CD14-positive monocyte (primary cell): ENCODE results near the gene SLC22A23. TPM values are rescaled to one million over a fixed set of nuclear protein-coding genes. Genes with fewer than 3 reads are reported as not detected.

ENCODE experiments used
- DNase-seq, 3 donors: peaks; one replicate each; pipeline ENCODE4 v3.0.0-alpha.2; 2011 to 2022
- H2AFZ ChIP-seq: 2 replicates; pipeline ENCODE4 v1.6.0; 2012; ENCODE audit warnings: mild to moderate bottlenecking, low read depth, low read length, inconsistent platforms; ENCODE audit not compliant: insufficient read depth, poor library complexity, severe bottlenecking
- H3K27ac ChIP-seq, 2 donors: 1 replicate in 1 of 2; 2 replicates in 1 of 2; pipeline ENCODE4 v1.5.1; 2012 to 2013; ENCODE audit warnings: low read length in 2 of 2, control low read depth in 1 of 2, inconsistent platforms in 1 of 2, low read depth in 1 of 2, mild to moderate bottlenecking in 1 of 2
- H3K27me3 ChIP-seq, 2 donors: one replicate each; pipeline versions ENCODE4 v1.6.0 to v1.6.1; 2011 to 2013; ENCODE audit warnings: low read length in 2 of 2; ENCODE audit not compliant: control insufficient read depth in 2 of 2, insufficient read depth in 2 of 2
- H3K36me3 ChIP-seq, 2 donors: replicated peaks in 1 of 2; 1 replicate in 1 of 2; 2 replicates in 1 of 2; pipeline versions ENCODE4 v1.5.1 to v1.6.1; 2012 to 2013; ENCODE audit warnings: low read length in 2 of 2, control low read depth in 1 of 2, inconsistent platforms in 1 of 2, mild to moderate bottlenecking in 1 of 2; ENCODE audit not compliant: insufficient read depth in 2 of 2, control insufficient read depth in 1 of 2
- H3K4me1 ChIP-seq, 2 donors: 1 replicate in 1 of 2; 2 replicates in 1 of 2; pipeline versions ENCODE4 v1.5.1 to v1.6.1; 2012 to 2013; ENCODE audit warnings: low read length in 2 of 2, control low read depth in 1 of 2, inconsistent platforms in 1 of 2, mild to moderate bottlenecking in 1 of 2, moderate library complexity in 1 of 2; ENCODE audit not compliant: insufficient read depth in 2 of 2, control insufficient read depth in 1 of 2
- H3K4me2 ChIP-seq: replicated peaks from 2 replicates; pipeline ENCODE3; 2012; ENCODE audit warnings: low read length, moderate library complexity, mild to moderate bottlenecking; ENCODE audit not compliant: poor library complexity, severe bottlenecking; ENCODE audit errors: extremely low read depth
- H3K4me3 ChIP-seq, 3 experiments: fragments of 200-600 bp in 1 of 3; sonication (generic) in 1 of 3; replicated peaks in 1 of 3; 1 replicate in 2 of 3; 2 replicates in 1 of 3; pipeline ENCODE4 v1.5.1; 2011 to 2013; ENCODE audit warnings: low read length in 3 of 3, mild to moderate bottlenecking in 3 of 3, control low read depth in 2 of 3, low read depth in 2 of 3, inconsistent platforms in 1 of 3, moderate library complexity in 1 of 3
- H3K79me2 ChIP-seq: 2 replicates; pipeline ENCODE4 v1.6.0; 2012; ENCODE audit warnings: mild to moderate bottlenecking, control low read depth, inconsistent platforms, low read length, moderate library complexity; ENCODE audit not compliant: insufficient read depth
- H3K9ac ChIP-seq: 2 replicates; pipeline ENCODE4 v1.6.0; 2017; ENCODE audit warnings: low read length, mild to moderate bottlenecking; ENCODE audit not compliant: insufficient read depth, poor library complexity, severe bottlenecking
- H3K9me3 ChIP-seq, 2 donors: replicated peaks in 1 of 2; 1 replicate in 1 of 2; 2 replicates in 1 of 2; pipeline versions ENCODE4 v1.5.1 to v1.6.1; 2012 to 2013; ENCODE audit warnings: low read length in 2 of 2, control low read depth in 1 of 2; ENCODE audit not compliant: control insufficient read depth in 1 of 2, insufficient read depth in 1 of 2
- H4K20me1 ChIP-seq: 2 replicates; pipeline ENCODE4 v1.6.0; 2012; ENCODE audit warnings: mild to moderate bottlenecking, low read length, control low read depth, moderate library complexity; ENCODE audit not compliant: insufficient read depth
- H3K27ac Mint-ChIP-seq, 7 donors: one replicate each; pipeline ENCODE4 v1.8.0; 2020; ENCODE audit warnings: mild to moderate bottlenecking in 7 of 7, mixed read lengths in 7 of 7, moderate library complexity in 6 of 7, inconsistent platforms in 2 of 7
- H3K27me3 Mint-ChIP-seq, 3 donors: one replicate each; pipeline ENCODE4 v1.8.0; 2021 to 2022; ENCODE audit warnings: low read depth in 3 of 3, mild to moderate bottlenecking in 3 of 3, mixed read lengths in 3 of 3, moderate library complexity in 3 of 3, inconsistent platforms in 1 of 3
- H3K36me3 Mint-ChIP-seq, 2 donors: one replicate each; pipeline ENCODE4 v1.8.0; 2020; ENCODE audit warnings: mixed read lengths in 2 of 2, inconsistent platforms in 1 of 2, mild to moderate bottlenecking in 1 of 2
- H3K4me1 Mint-ChIP-seq: one replicate; pipeline ENCODE4 v1.8.0; 2020; ENCODE audit warnings: mild to moderate bottlenecking, mixed read lengths
- H3K4me3 Mint-ChIP-seq, 2 donors: one replicate each; pipeline ENCODE4 v1.8.0; 2020; ENCODE audit warnings: mild to moderate bottlenecking in 2 of 2, mixed read lengths in 2 of 2, moderate library complexity in 1 of 2
- H3K9me3 Mint-ChIP-seq, 7 donors: one replicate each; pipeline ENCODE4 v1.8.0; 2020 to 2022; ENCODE audit warnings: mixed read lengths in 7 of 7, mild to moderate bottlenecking in 6 of 7, moderate library complexity in 6 of 7, inconsistent platforms in 2 of 7
- WGBS: methylation state at CpG from one replicate; pipeline ENCODE4 v1.1.5; 2013; ENCODE audit warnings: missing lambda C conversion rate; ENCODE audit not compliant: insufficient coverage; 5-methylcytosine and 5-hydroxymethylcytosine counted together
- intact Hi-C, 2 donors: fragments of 100-400 bp; cut with micrococcal nuclease; formaldehyde crosslinking; loops; one replicate each; pipeline versions ENCODE4 v1.15.0 to v1.15.1; 2023
- polyA plus RNA-seq, 3 donors: library from polyadenylated mRNA; depleted of rRNA in 1 of 3; unstranded in 2 of 3; stranded (reverse) in 1 of 3; fragments of 300-500 nt in 2 of 3; fragments of >200 nt in 1 of 3; fragmentation: Illumina TruSeq in 2 of 3; gene quantifications; 1 replicate in 2 of 3; 2 replicates in 1 of 3; pipeline ENCODE4 v1.2.3, GENCODE V29; 2012 to 2021
- TF ChIP-seq, protein P1 (sequence below): fragments of 200-600 bp; IDR thresholded peaks from one replicate; pipeline ENCODE4 v1.8.0; 2022; ENCODE audit warnings: antibody characterized with exemption, mild to moderate bottlenecking

The SLC22A23 gene
- polyA plus RNA-seq, 3 donors = 0.08 TPM; not detected in 2

DNA sequence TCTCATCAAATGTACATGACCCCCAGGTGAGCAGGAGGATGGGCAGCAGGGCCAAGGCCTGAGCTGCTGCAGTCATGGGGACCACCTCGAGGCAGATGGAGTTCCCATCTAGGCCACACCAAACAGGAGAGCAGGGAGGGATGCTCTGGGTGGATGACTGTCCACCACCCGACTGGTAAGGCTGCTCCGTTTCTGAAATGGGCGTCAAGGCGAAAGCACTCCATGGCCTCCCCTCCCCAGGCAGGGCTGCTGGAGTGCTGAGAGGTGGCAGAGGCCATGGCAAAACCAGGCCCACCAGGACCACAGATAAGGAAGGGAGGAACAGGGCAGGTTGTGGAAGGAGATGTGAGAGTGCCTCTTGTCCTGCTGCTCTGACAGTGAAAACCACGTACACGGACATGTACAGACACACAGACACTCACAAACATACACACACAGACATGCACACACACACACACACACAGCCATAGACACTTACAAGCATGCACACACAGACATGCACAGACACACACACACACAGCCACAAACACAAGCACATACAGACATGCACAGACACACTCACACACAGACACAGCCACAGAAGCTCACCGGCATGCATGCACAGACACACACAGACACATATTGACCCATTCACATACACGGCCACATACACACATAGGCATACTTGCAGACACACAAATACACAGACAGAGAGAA is 104.9 kb downstream of the SLC22A23 start:
- 90% methylated on average over 5 of the region's 9 CpGs for WGBS
- H3K4me1 Mint-ChIP-seq = peaks cover 16% of the 10 kb centered on the region

DNA sequence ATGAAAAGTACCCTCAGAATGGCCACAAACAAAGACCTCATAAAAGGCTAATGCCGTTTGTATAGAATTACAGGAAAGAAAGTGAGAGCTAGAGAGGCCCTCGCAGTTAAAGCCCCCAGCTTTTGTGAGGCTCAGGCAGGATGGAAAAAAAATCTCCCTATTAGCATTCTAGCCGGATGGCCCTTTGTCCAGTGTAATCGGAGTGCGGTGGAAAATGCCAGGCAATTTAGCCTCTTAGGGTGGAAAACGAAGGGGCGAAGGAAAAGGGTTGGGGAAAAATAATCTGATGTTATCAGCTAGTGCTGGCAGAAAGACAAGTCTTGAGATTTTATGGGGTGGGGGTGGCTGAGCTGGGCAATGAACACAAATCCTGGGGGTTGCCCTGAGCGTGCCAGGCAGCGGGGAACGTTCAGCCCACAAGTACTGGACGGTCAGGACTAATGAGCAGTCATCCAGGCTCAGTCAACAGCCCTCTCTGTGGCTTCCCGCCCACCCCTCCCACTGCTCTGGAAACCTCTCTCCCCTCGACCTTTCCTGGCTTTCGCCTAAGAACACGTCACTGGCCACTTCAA is 105.7 kb downstream of the SLC22A23 start:
- DNase-seq = no peak
- Mint-ChIP-seq H3K27ac (no peak overlapping the region), H3K27me3 (peaks cover 4 to 11% (median 10%) of the 10 kb centered on the region in 3 donors), H3K36me3 (no peaks in the 10 kb centered on the region), H3K4me3 (no peak overlapping the region), H3K4me1 (peaks cover 11% of the 10 kb centered on the region), H3K9me3 (no peaks in the 10 kb centered on the region)
- Histone ChIP-seq H3K4me3 (no peak overlapping the region), H3K27me3 (peaks cover 0 to 3% of the 10 kb centered on the region in 2 donors), H3K9ac (no peak overlapping the region), H3K27ac (no peak overlapping the region), H3K36me3 (no peaks in the 10 kb centered on the region), H4K20me1 (no peaks in the 10 kb centered on the region), H3K4me1 (peaks cover 11 to 13% of the 10 kb centered on the region in 2 donors), H2AFZ (no peak overlapping the region), H3K9me3 (no peaks in the 10 kb centered on the region), H3K4me2 (no peak overlapping the region), H3K79me2 (no peaks in the 10 kb centered on the region)
- TF ChIP-seq, protein P1, sequence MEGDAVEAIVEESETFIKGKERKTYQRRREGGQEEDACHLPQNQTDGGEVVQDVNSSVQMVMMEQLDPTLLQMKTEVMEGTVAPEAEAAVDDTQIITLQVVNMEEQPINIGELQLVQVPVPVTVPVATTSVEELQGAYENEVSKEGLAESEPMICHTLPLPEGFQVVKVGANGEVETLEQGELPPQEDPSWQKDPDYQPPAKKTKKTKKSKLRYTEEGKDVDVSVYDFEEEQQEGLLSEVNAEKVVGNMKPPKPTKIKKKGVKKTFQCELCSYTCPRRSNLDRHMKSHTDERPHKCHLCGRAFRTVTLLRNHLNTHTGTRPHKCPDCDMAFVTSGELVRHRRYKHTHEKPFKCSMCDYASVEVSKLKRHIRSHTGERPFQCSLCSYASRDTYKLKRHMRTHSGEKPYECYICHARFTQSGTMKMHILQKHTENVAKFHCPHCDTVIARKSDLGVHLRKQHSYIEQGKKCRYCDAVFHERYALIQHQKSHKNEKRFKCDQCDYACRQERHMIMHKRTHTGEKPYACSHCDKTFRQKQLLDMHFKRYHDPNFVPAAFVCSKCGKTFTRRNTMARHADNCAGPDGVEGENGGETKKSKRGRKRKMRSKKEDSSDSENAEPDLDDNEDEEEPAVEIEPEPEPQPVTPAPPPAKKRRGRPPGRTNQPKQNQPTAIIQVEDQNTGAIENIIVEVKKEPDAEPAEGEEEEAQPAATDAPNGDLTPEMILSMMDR = no peak
- intact Hi-C loops = loop anchor here in 1 of 2 donors (10.0 kb wide), 1 partner anchor 244 kb away; no protein-coding TSS in a partner anchor
- WGBS = 87% methylated on average over 13 of the region's 15 CpGs

More for the DNA sequence above, 104.9 kb downstream of the SLC22A23 start:
- peaks cover 18 to 21% of the 10 kb centered on the region in 2 donors for H3K4me1 ChIP-seq
- DNase-seq = no peak
- Mint-ChIP-seq H3K27ac (no peak overlapping the region), H3K9me3 (no peaks in the 10 kb centered on the region), H3K36me3 (no peaks in the 10 kb centered on the region), H3K4me3 (no peak overlapping the region), H3K27me3 (peaks cover 4 to 11% (median 10%) of the 10 kb centered on the region in 3 donors)
- H3K9ac ChIP-seq = no peak overlapping the region
- peaks cover 0 to 3% of the 10 kb centered on the region in 2 donors for H3K27me3 ChIP-seq
- no peaks in the 10 kb centered on the region for H4K20me1 ChIP-seq
- no peak overlapping the region for H3K27ac ChIP-seq
- H3K4me2 ChIP-seq = no peak overlapping the region
- no peaks in the 10 kb centered on the region for H3K36me3 ChIP-seq
- intact Hi-C loops = loop anchor here in 1 of 2 donors (10.0 kb wide), 1 partner anchor 243 kb away; no protein-coding TSS in a partner anchor
- H3K9me3 ChIP-seq = no peaks in the 10 kb centered on the region
- H2AFZ ChIP-seq = no peak overlapping the region
- H3K79me2 ChIP-seq = no peaks in the 10 kb centered on the region
- H3K4me3 ChIP-seq = no peak overlapping the region
- TF ChIP-seq, protein P1 = no peak
